AG04450 (cell line): ENCODE results near the gene KCND3. TPM values are rescaled to one million over a fixed set of nuclear protein-coding genes. Genes with fewer than 3 reads are reported as not detected.

Experiments
- CTCF ChIA-PET: fragments of 300-600, 350-600 bp; formaldehyde crosslinking; extraction: SDS; loops from one replicate; lab custom pipeline; 2022; ENCODE audit warnings: antibody characterized with exemption, inconsistent platforms; lab: Charles Lee
- POLR2A ChIA-PET: fragments of 350-600 bp; formaldehyde crosslinking; extraction: SDS; loops from one replicate; lab custom pipeline; 2021; ENCODE audit warnings: antibody characterized with exemption, inconsistent platforms; lab: Yijun Ruan, JAX
- DNase-seq: peaks from one replicate; pipeline ENCODE4 v3.0.0-alpha.2; 2011; ENCODE audit warnings: low read depth, low spot score
- H3K27ac ChIP-seq: one replicate; pipeline ENCODE4 v1.5.1; 2012; ENCODE audit warnings: low read depth, low read length, control low read depth
- H3K27me3 ChIP-seq: one replicate; pipeline ENCODE4 v1.6.0; 2012; ENCODE audit warnings: low read length; ENCODE audit not compliant: control insufficient read depth, insufficient read depth
- H3K4me3 ChIP-seq: 2 replicates; pipeline ENCODE4 v1.5.1; 2011; ENCODE audit warnings: mild to moderate bottlenecking, low read depth, low read length, control low read depth
- H3K9me3 ChIP-seq: 2 replicates; pipeline ENCODE4 v1.5.1; 2012; ENCODE audit warnings: low read length; ENCODE audit not compliant: control insufficient read depth, insufficient read depth
- CTCF ChIP-seq: IDR thresholded peaks from 2 replicates; pipeline ENCODE4 v1.5.1; 2011; ENCODE audit warnings: low read depth, low read length, control low read depth, inconsistent platforms
- polyA plus RNA-seq: library from polyadenylated mRNA; depleted of rRNA; stranded (reverse); fragments of >200 nt; gene quantifications from 2 replicates; pipeline ENCODE4 v1.2.3, GENCODE V29; 2011; rRNA removed
- small RNA-seq: library from RNA; depleted of rRNA; stranded (forward); fragments of <200 nt; gene quantifications from one replicate; pipeline ENCODE3, GENCODE V24; 2012; ENCODE audit warnings: low read depth; ENCODE audit not compliant: insufficient read length

Gene KCND3
- polyA plus RNA-seq, 1 experiment, result 0.02 TPM

GRCh38 chr1:111723091-111723806 lies 266.2 kb downstream of the KCND3 start:
- ChIA-PET POLR2A (no interaction called here), CTCF (interaction anchor here (1.1 kb wide), 1 partner anchor 8 kb away, joined by 5 read pairs; no protein-coding TSS in a partner anchor)
- H3K4me3 ChIP-seq, result no peak overlapping the region
- H3K27ac ChIP-seq, result no peak overlapping the region
- H3K9me3 ChIP-seq, result no peaks in the 10 kb centered on the region
- DNase-seq, result no peak
- no peak for TF ChIP-seq CTCF
- no peaks in the 10 kb centered on the region for H3K27me3 ChIP-seq

GRCh38 chr1:111720977-111721786 lies 268.3 kb downstream of the KCND3 start:
- no peak for TF ChIP-seq CTCF
- no peak for DNase-seq
- CTCF ChIA-PET, result interaction anchor here (0.7 to 0.9 kb wide), 2 partner anchors 26 to 48 kb away, joined by 3 to 4 read pairs; no protein-coding TSS in a partner anchor
- H3K27me3 ChIP-seq, result no peaks in the 10 kb centered on the region
- no peaks in the 10 kb centered on the region for H3K9me3 ChIP-seq
- H3K4me3 ChIP-seq, result no peak overlapping the region
- H3K27ac ChIP-seq, result peak overlapping the region; percentile 21
- POLR2A ChIA-PET, result interaction anchor here (1.3 kb wide), 1 partner anchor 15 kb away, joined by 5 read pairs; no protein-coding TSS in a partner anchor

Small RNAs within 50 kb of the gene (small RNA-seq; reads per million reads assigned to genes)
- gene INKA2, result 1.1 reads per million

Other genes starting within 250 kb of the KCND3 start
- 8.2 and 12.3 TPM in 2 replicates for gene DDX20, start 233.8 kb downstream of the KCND3 start, polyA plus RNA-seq